Retina (tissue), 1 donor: ENCODE data around the gene MITF.
A peak's percentile ranks its signal among the peaks of the same experiment; 100 is the strongest.

Source experiments
- DNase-seq: peaks from one replicate; pipeline ENCODE4 v3.0.0-alpha.2; 2016

The MITF gene

GRCh38 chr3:69842351-69842750 is 103.1 kb downstream of the MITF start:
- no peak for DNase-seq

- no peak for DNase-seq
Measured at GRCh38 chr3:69842789-69843188, 103.5 kb downstream of the MITF start.

- DNase-seq: no peak
Measured at GRCh38 chr3:69844706-69845105, 105.4 kb downstream of the MITF start.

- DNase-seq: no peak
Measured at GRCh38 chr3:69847303-69847702, 108.0 kb downstream of the MITF start.

GRCh38 chr3:69848113-69848512 is 108.8 kb downstream of the MITF start:
- no peak for DNase-seq

GRCh38 chr3:69850849-69851248 is 111.6 kb downstream of the MITF start:
- DNase-seq: no peak

- DNase-seq: no peak
Measured at GRCh38 chr3:69853027-69853426, 113.8 kb downstream of the MITF start.

GRCh38 chr3:69855436-69856162 is 116.3 kb downstream of the MITF start:
- DNase-seq: peak; percentile 4

GRCh38 chr3:69856965-69857705 is 117.9 kb downstream of the MITF start:
- no peak for DNase-seq

- no peak for DNase-seq
Measured at GRCh38 chr3:69861556-69861955, 122.3 kb downstream of the MITF start.

GRCh38 chr3:69864141-69864540 is 124.9 kb downstream of the MITF start:
- DNase-seq: no peak

GRCh38 chr3:69864766-69865165 is 125.5 kb downstream of the MITF start:
- DNase-seq: no peak

GRCh38 chr3:69865925-69866679 is 126.8 kb downstream of the MITF start:
- peak; percentile 14 for DNase-seq

- no peak for DNase-seq
Measured at GRCh38 chr3:69866988-69867720, 127.9 kb downstream of the MITF start.

- no peak for DNase-seq
Measured at GRCh38 chr3:69867941-69868505, 128.8 kb downstream of the MITF start.

GRCh38 chr3:69868841-69869420 is 129.7 kb downstream of the MITF start:
- DNase-seq: no peak

GRCh38 chr3:69869643-69870042 is 130.4 kb downstream of the MITF start:
- no peak for DNase-seq

GRCh38 chr3:69871251-69871650 is 132.0 kb downstream of the MITF start:
- no peak for DNase-seq

GRCh38 chr3:69871868-69872267 is 132.6 kb downstream of the MITF start:
- DNase-seq: no peak

- no peak for DNase-seq
Measured at GRCh38 chr3:69872783-69873378, 133.6 kb downstream of the MITF start.

- no peak for DNase-seq
Measured at GRCh38 chr3:69876073-69876472, 136.8 kb downstream of the MITF start.

- no peak for DNase-seq
Measured at GRCh38 chr3:69878254-69878653, 139.0 kb downstream of the MITF start.
